ENCODE measurements around the gene RAD51B.

RAD51B gene

DNA sequence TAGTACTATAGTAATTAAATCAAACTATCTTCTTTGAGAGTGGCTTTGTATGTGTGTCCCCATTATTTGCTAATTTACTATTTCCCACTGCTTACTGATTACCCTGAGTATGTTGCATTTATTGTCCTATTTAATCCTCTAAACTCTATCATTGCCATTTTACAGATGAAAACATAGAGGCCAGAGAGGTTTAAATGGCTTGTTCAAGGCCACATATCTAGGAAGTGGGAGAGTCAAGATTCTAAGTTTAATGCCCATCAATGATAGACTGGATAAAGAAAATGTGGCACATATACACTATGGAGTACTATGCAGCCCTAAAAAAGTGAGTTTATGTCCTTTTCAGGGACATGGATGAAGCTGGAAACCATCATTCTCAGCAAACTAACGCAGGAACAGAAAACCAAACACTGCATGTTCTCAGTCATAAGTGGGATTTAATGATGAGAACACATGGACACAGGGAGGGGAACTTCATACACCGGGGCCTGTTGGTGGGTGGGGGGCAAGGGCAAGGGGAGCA lies 553.6 kb downstream of the RAD51B start:
- H3K4me1 ChIP-seq: peaks cover 73% of the 10 kb centered on the region
- no peaks in the 10 kb centered on the region for H4K20me1 ChIP-seq

GRCh38 chr14:68373847-68374444 lies 554.4 kb downstream of the RAD51B start:
- Histone ChIP-seq H3K4me3 (no peak overlapping the region), H3K4me1 (peaks cover 67% of the 10 kb centered on the region), H3K9me3 (peaks cover 24% of the 10 kb centered on the region), H3K27ac (no peak overlapping the region), H3K36me3 (no peaks in the 10 kb centered on the region), H3K27me3 (no peaks in the 10 kb centered on the region), H4K20me1 (no peaks in the 10 kb centered on the region), H3K4me2 (no peak overlapping the region), H3K9ac (no peak overlapping the region)
- TF ChIP-seq Cebpa-rat (IDR thresholded peaks at IDR 0.05): no peak

More for the DNA sequence above, 553.6 kb downstream of the RAD51B start:
- Histone ChIP-seq H3K4me2 (no peak overlapping the region), H3K36me3 (no peaks in the 10 kb centered on the region), H3K9me3 (peaks cover 24% of the 10 kb centered on the region), H3K27me3 (no peaks in the 10 kb centered on the region), H3K27ac (no peak overlapping the region), H3K4me3 (no peak overlapping the region), H3K9ac (no peak overlapping the region)
- TF ChIP-seq Cebpa-rat (IDR thresholded peaks at IDR 0.05): no peak

- H3K4me2 ChIP-seq: peak overlapping the region; percentile 8; the same call in 1 of the 2 replicates
- H3K27me3 ChIP-seq: no peaks in the 10 kb centered on the region
- 0 out of 2 replicates have a peak overlapping the region, but pooled peaks have one; percentile 1 for H3K27ac ChIP-seq
- H4K20me1 ChIP-seq: no peaks in the 10 kb centered on the region
- peaks cover 59% of the 10 kb centered on the region for H3K4me1 ChIP-seq
- H3K4me3 ChIP-seq: no peak overlapping the region
- no peaks in the 10 kb centered on the region for H3K36me3 ChIP-seq
- TF ChIP-seq Cebpa-rat (IDR thresholded peaks at IDR 0.05): no peak
- no peak overlapping the region for H3K9ac ChIP-seq
- H3K9me3 ChIP-seq: peaks cover 24% of the 10 kb centered on the region
Observed at GRCh38 chr14:68374682-68375081, 555.1 kb downstream of the RAD51B start.

GRCh38 chr14:68375376-68375775 lies 555.8 kb downstream of the RAD51B start:
- no peak for TF ChIP-seq Cebpa-rat (IDR thresholded peaks at IDR 0.05)
- H3K9me3 ChIP-seq: peaks cover 24% of the 10 kb centered on the region
- H3K4me3 ChIP-seq: no peak overlapping the region
- H3K27me3 ChIP-seq: no peaks in the 10 kb centered on the region
- no peaks in the 10 kb centered on the region for H3K36me3 ChIP-seq
- no peaks in the 10 kb centered on the region for H4K20me1 ChIP-seq
- H3K4me2 ChIP-seq: peak overlapping the region; percentile 35
- H3K9ac ChIP-seq: no peak overlapping the region
- H3K27ac ChIP-seq: peak overlapping the region; percentile 1; the same call in 1 of the 2 replicates
- peaks cover 52% of the 10 kb centered on the region for H3K4me1 ChIP-seq

DNA sequence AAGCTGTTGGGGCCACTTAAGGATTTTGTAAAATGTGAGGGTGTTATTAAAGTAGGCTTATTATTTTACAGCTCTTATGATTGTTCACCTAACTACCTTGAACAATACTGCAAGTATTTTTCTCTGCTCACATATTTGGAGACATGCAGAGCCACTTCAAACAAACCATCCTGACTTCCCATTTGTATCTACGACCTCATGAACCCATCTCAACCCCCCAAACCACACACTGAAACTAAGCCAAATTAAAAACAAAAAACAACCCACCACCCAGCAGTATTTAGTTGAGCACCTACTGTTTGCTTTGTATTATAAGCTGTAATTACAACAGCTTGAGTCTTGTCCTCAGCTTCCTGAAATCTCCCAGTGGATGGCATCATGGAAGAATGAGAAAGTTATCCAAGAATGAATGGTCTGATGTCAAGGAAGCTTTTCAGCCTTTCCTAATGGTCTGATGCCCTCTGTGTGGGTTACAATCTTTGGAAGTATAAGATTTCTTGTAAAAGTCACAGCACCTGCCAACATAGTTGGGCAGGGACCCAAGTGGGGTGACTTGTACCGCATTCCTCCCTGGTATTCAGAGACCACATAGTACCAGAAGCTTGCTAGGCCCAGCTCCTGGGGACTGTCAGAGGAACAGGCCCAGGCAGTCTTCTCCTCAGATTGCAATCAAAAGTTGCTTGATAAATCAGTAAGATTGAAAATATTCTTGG lies 556.6 kb downstream of the RAD51B start:
- H3K36me3 ChIP-seq: no peaks in the 10 kb centered on the region
- H3K27ac ChIP-seq: no peak overlapping the region
- no peak overlapping the region for H3K9ac ChIP-seq
- no peak for TF ChIP-seq Cebpa-rat (IDR thresholded peaks at IDR 0.05)
- peaks cover 44% of the 10 kb centered on the region for H3K4me1 ChIP-seq
- H3K9me3 ChIP-seq: peaks cover 21% of the 10 kb centered on the region
- H3K4me2 ChIP-seq: peak overlapping the region; percentile 35
- no peak overlapping the region for H3K4me3 ChIP-seq
- H4K20me1 ChIP-seq: no peaks in the 10 kb centered on the region
- no peaks in the 10 kb centered on the region for H3K27me3 ChIP-seq

GRCh38 chr14:68377006-68377405 lies 557.4 kb downstream of the RAD51B start:
- TF ChIP-seq Cebpa-rat (IDR thresholded peaks at IDR 0.05): no peak
- no peaks in the 10 kb centered on the region for H4K20me1 ChIP-seq
- H3K4me2 ChIP-seq: peak overlapping the region; percentile 54
- H3K4me1 ChIP-seq: peaks cover 40% of the 10 kb centered on the region
- H3K9me3 ChIP-seq: peaks cover 14% of the 10 kb centered on the region
- no peaks in the 10 kb centered on the region for H3K36me3 ChIP-seq
- no peaks in the 10 kb centered on the region for H3K27me3 ChIP-seq
- peak overlapping the region; percentile 47; the same call in 1 of the 2 replicates for H3K27ac ChIP-seq
- no peak overlapping the region for H3K9ac ChIP-seq
- no peak overlapping the region for H3K4me3 ChIP-seq

DNA sequence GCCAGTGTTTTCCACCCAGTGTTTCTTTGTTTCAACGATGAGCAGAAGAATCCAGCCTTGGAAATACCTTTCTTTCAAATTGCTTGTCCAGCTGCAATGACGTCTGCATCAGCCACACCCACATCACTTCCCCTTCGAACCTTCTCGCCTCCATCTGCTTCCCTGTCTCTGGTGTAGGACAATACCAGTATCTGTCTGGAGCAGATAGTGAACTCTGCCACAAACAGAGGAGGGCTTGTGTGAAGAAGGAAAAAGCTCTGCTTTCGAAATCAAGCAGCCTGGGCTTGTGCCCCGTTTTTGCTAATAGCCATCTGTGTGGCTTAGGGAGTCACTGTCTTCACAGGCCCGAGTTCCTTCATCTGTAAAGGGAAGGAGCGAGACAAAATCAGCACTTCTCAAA lies 557.9 kb downstream of the RAD51B start:
- H3K4me2 ChIP-seq: peak overlapping the region; percentile 54

GRCh38 chr14:68379510-68380328 lies 560.1 kb downstream of the RAD51B start:
- Histone ChIP-seq H3K4me1 (peaks cover 54% of the 10 kb centered on the region), H3K9ac (no peak overlapping the region), H3K4me3 (no peak overlapping the region), H3K9me3 (no peaks in the 10 kb centered on the region), H3K36me3 (no peaks in the 10 kb centered on the region), H3K4me2 (no peak overlapping the region), H4K20me1 (no peaks in the 10 kb centered on the region), H3K27me3 (no peaks in the 10 kb centered on the region), H3K27ac (no peak overlapping the region)
- no peak for TF ChIP-seq Cebpa-rat (IDR thresholded peaks at IDR 0.05)

More for the DNA sequence above, 557.9 kb downstream of the RAD51B start:
- H3K9me3 ChIP-seq: peaks cover 9% of the 10 kb centered on the region
- no peaks in the 10 kb centered on the region for H3K36me3 ChIP-seq
- no peak overlapping the region for H3K4me3 ChIP-seq
- peak overlapping the region; percentile 47; the same call in 1 of the 2 replicates for H3K27ac ChIP-seq
- H3K9ac ChIP-seq: no peak overlapping the region
- no peak for TF ChIP-seq Cebpa-rat (IDR thresholded peaks at IDR 0.05)
- peaks cover 40% of the 10 kb centered on the region for H3K4me1 ChIP-seq
- no peaks in the 10 kb centered on the region for H4K20me1 ChIP-seq
- H3K27me3 ChIP-seq: no peaks in the 10 kb centered on the region

DNA sequence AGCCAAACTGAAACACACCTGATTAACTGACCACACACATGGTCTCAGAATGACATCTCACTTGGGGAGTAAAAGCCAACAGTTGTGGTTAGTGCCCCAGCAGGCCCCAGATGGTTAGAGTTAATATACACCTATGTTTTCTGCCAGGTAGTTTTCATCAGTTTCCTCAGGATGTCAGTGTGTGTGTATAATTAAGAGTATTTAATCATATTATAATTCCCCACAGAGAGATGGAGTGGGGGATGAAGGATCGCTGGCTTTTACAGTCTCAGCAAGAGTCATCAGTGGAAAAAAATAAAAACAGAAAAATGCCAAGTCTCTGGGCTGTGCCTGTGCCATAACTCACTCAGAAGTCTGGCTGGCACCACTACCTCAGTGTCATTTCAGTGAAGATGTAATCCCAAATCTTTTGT lies 560.8 kb downstream of the RAD51B start:
- Histone ChIP-seq H3K27me3 (no peaks in the 10 kb centered on the region), H3K36me3 (no peaks in the 10 kb centered on the region), H3K4me1 (peaks cover 48% of the 10 kb centered on the region), H3K4me2 (no peak overlapping the region), H3K9ac (no peak overlapping the region), H4K20me1 (no peaks in the 10 kb centered on the region), H3K4me3 (no peak overlapping the region), H3K9me3 (no peaks in the 10 kb centered on the region), H3K27ac (no peak overlapping the region)
- TF ChIP-seq Cebpa-rat (IDR thresholded peaks at IDR 0.05): no peak
